Subcutaneous adipose tissue (tissue), 4 donors: Measurements from ENCODE around the gene FAM168B. TPM values are rescaled to one million over a fixed set of nuclear protein-coding genes. Genes with fewer than 3 reads are reported as not detected.

Experiments used
- total RNA-seq, 4 donors: library from RNA; depleted of rRNA; stranded (reverse); fragments of >200 nt; gene quantifications; one replicate each; pipeline ENCODE4 v1.1.0, GENCODE V29; 2016
- TF ChIP-seq, protein P1 (sequence below): fragments of 450-650 bp; IDR thresholded peaks from one replicate; pipeline ENCODE4 v1.5.1; 2016; ENCODE audit warnings: low read depth, mild to moderate bottlenecking, control low read depth, antibody characterized with exemption, moderate library complexity

Gene FAM168B
- total RNA-seq, 4 donors from 2014 or later: 72.1 to 107 (median 87.2) TPM

DNA sequence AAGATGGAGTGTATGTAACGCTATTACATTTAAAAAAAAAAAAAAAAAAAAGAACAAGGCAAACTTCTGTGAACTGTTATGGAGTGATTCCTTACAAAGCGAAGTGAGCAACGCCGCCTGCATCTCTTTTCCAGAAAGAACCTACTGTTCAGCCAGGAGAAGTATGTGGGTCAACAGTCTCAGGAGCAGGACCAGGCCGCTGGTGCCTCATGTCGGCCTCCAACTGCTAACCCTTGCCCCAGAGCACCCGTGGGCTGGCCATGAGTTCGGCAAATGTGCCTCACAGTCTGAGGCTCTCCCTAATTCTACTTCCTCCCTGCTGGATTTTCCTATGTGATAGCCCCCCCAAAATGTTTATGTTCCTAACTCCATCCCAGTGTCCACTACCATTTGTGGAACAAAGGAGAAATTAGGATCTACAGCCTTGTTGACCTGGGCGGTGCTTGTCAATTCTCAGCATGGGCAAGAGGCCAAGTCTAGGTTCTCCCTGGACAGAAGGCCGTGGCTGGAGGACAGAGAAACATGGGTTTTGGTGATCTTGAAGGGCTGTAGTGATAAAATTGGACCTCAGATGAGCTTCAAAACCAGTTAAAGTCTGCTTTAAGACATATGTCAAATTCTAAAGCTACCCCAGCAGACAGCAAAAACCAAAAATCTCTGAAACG is 15.9 kb downstream of the FAM168B start:
- TF ChIP-seq, protein P1, sequence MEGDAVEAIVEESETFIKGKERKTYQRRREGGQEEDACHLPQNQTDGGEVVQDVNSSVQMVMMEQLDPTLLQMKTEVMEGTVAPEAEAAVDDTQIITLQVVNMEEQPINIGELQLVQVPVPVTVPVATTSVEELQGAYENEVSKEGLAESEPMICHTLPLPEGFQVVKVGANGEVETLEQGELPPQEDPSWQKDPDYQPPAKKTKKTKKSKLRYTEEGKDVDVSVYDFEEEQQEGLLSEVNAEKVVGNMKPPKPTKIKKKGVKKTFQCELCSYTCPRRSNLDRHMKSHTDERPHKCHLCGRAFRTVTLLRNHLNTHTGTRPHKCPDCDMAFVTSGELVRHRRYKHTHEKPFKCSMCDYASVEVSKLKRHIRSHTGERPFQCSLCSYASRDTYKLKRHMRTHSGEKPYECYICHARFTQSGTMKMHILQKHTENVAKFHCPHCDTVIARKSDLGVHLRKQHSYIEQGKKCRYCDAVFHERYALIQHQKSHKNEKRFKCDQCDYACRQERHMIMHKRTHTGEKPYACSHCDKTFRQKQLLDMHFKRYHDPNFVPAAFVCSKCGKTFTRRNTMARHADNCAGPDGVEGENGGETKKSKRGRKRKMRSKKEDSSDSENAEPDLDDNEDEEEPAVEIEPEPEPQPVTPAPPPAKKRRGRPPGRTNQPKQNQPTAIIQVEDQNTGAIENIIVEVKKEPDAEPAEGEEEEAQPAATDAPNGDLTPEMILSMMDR: no peak

DNA sequence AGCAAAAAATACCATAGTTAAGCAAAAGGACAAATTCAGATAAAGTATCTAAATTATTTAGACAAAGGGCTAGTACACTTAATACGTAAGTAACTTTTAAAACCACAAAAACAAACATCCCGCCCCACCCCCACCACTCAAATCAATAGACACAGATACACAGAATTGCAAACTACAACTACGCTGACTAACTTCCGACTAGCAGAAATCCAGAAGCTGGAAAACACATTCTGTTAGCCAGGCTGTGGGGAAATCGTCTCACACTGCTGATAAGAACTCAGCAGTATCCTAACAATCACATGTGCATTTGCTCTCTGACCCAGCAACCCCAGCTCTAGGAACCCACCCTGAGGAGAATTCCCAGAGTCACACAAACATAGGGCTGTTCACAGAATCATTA is 16.6 kb downstream of the FAM168B start:
- TF ChIP-seq, protein P1: no peak

DNA sequence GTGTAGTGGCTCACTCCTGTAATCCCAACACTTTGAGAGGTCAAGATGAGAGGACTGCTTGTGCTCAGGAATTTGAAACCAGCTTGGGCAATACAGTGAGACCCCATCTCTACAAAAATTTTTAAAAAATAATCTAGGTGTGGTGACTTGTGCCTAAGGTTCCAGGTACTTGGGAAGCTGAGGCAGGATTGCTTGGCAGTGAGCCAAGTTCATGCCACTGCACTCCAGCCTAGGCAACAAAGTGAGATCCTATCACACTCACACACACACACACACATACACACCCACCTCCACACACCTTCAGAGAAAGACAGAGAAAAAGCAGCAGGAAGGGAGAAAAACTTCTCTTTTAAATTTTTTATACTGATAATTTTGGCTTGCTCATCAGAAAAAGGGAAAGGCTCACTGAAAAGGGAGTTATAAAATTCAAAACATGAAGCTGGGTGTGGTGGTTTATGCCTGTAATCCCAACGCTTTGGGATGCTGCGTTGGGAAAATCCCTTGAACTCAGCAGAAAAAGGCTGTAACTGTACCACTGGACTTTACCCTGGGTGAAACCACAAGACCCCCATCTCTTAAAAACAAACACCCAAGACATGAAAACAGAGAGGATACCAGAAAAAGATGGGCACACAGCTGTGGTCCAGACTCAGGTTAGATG is 25.7 kb downstream of the FAM168B start:
- TF ChIP-seq, protein P1: no peak

DNA sequence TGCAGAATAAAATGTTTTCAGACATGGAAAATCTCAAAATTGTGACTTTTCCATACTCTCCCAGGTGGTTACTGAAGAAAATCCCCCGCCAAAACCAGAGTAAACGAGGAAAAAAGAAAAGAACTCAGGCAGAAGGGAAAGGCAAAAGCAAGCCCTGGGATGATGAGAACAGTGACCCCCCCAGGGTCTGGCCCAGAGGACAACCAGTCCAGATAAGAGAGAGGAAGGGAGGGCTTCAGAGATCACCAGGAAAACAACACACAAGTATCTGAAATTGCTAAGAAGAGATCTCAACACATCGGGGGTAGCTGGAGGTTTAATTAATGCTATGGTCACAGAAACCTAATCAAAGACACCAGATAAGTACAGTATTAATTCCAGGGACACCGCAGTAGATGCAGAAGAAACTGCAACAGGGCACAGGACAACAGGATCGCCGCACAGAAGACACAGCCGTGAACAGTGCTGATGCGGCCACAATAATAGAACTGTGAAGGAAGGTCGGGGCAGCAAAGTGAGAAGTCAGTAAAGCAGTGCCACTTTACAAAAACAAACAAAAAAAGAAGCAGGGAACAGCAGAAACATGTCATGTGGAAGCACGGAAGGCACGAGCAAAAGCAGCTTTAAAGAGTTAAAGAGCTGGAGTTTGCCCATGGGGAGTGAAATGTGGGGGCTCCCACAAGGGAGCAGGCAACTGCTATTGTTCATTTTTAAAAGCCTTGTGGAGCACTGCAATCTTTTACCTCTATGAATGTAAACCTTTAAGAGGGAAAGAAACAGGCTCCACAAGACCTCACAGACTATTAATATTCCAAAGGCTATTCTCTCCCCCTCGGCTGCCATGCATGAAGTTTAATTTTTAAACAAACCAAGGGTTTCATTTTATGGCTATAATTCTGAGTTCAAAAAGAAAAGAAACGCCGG is 28.4 kb downstream of the FAM168B start:
- TF ChIP-seq, protein P1: no peak

DNA sequence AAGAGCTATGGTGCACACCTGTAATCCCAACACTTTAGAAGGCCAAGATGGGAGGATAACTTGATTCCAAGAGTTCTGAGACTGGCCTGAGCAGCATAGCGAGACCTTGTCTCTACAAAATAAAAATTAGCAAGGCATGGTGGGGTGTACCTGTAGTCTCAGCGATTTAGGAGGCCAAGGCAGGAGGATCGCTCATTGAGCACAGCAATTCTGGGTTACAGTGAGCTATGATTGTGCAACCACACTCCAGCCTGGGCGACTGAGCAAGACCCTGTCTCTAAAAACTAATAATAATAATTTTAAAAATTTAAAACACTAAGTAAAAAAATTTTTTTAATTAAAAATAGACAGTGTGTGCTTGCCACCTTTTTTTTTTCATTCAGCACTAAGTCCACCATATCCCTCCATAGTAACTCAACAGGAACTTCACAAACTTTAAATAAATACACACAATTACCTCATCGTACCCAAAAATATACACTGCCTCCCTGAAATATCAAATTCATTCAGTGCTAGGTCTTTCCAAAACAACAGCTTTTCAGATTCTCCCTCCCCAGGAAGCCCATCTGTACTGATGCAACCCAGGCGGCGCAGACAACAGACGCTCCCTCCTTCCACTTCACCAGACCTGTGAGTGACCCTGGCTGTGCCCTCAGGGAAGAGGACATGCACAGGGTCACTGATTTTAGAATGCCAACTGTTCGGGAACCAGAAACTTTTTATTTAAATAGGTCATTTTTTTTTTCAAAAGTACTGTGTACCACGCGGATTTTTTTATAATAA is 29.6 kb downstream of the FAM168B start:
- TF ChIP-seq, protein P1: no peak

DNA sequence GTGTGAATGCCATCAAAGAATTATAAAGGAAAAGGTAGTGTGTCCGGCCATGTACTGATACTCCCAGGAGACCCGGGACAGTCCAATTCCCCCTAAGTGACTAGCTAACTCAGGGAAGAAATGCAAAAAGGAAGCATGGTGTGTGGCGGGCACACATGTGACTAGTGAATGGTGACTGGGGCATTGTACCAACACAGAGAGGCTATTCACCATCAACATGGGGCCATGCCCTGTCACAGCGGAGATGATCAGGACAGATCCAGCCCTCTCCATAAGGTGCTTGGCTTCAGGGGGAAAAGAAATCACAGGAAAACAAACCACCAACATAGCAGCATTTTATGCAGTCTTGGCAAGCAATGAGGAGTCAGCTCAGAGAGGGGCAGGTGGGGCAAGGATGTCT is 34.3 kb downstream of the FAM168B start:
- TF ChIP-seq, protein P1: no peak
